GM19025 (cell line): Measurements from ENCODE around the gene PGAP1.
A peak's percentile ranks its signal among the peaks of the same experiment; 100 is the strongest.

Experiments
- ATAC-seq: cut with Tn5 transposase; IDR thresholded peaks from one replicate; pipeline ENCODE4 v1.9.1; 2021; ENCODE audit warnings: mild to moderate bottlenecking, low read depth, moderate library complexity; ENCODE audit not compliant: unreplicated experiment

Gene PGAP1

GRCh38 chr2:196926562-196927375 is at the start of gene PGAP1:
TSS of gene PGAP1 (minus strand) at chr2:196926707. CDS start at chr2:196926616, 91 bp downstream.
- peak; percentile 92 for ATAC-seq

- ATAC-seq = no peak
Observed at GRCh38 chr2:196974970-196975369, 48.5 kb upstream of the PGAP1 start.

- no peak for ATAC-seq
Observed at GRCh38 chr2:196971574-196972279, 45.2 kb upstream of the PGAP1 start.

GRCh38 chr2:196970099-196970498 is 43.6 kb upstream of the PGAP1 start:
- no peak for ATAC-seq

- no peak for ATAC-seq
Observed at GRCh38 chr2:196968516-196968915, 42.0 kb upstream of the PGAP1 start.

DNA sequence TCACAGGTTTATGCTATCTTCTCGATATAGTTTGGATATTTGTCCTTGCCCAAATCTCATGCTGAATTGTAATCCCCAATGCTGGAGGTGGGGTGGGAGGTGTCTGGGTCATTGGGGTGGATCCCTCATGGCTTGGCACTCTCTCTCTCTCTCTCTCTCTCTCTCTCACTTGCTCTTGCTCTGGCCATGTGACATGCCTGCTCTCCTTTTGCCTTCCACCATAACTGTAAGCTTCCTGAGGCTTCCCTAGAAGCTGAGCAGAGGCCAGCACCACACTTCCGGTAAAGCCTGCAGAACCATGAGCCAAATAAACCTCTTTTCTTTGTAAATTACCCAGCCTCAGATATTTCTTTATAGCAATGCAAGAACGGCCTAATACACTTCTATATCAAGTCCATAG is 41.3 kb upstream of the PGAP1 start:
- ATAC-seq = no peak

DNA sequence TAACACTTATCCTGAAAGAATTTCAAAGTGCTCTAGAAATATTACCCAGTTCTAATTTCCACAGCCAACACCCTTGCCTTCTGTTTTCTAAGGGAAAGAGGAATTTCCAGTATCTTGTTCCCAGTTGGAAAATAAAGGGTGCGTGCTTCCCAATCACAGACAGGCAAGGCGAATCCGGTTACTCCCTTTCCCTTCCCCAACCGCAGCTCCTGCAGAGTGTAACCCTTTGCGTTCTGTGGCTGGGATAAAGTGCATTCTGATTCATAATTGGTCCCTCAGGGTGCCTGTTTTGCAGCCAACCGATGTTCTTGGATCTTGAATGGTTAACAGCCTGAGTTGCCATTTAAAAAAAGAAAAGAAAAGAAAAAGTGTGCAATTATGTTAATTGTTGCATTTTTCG is 40.6 kb upstream of the PGAP1 start:
- no peak for ATAC-seq

DNA sequence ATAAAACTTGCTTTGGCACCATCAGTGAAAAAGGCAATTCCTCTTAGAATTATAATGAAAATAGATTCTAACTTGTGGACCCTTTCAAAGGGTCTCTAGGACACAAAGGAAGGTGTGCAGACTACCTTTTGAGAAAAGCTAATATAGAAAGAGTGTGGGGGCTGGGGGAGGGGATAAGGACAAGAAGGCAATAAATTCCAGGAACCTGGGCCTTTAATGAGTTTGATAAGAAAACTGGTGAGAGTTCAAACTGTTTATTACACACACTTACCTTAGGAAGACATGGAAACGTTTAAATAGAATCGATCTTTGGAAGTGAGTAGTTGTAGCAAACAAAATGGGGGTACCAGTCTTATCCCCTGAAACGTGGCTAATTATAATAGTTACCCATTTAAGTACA is 39.6 kb upstream of the PGAP1 start:
- no peak for ATAC-seq

GRCh38 chr2:196965651-196966050 is 39.1 kb upstream of the PGAP1 start:
- ATAC-seq = no peak

DNA sequence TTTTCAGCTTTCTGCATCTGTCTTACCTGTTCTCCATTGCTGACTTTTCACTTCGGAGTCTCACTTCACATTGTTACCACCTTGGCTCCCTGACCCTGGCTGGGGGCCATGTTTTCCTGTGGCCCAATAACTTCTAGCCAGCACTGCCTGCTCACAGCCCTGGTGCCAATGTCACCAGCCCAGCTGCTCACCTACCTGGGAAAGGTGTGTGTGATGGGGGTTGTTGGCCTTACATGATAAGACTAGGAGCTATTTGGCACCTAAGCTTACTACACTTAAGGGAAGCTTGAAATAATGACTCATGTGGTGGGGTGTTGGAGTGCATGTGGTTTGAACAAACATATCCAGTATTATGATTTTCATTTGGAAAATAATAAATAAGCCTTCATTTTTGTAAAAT is 37.5 kb upstream of the PGAP1 start:
- ATAC-seq = no peak

DNA sequence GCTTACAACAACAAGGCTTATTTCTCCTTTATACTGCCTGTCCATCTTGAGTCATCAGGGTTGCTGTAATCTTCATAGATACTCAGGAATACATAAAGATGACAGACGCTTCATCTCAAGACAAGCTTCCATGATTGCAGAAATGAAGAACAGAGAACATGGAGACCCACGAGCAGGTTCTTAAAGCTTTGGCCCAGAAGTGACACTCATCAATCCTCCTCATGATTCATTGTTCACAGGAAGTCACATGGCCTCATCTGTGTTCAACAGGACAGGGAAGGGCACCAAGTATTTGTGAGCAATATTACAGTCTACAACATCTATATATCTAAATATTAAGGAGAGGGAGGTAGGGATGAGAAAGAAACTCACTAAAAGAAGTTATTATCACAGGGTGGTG is 36.5 kb upstream of the PGAP1 start:
- ATAC-seq = no peak

DNA sequence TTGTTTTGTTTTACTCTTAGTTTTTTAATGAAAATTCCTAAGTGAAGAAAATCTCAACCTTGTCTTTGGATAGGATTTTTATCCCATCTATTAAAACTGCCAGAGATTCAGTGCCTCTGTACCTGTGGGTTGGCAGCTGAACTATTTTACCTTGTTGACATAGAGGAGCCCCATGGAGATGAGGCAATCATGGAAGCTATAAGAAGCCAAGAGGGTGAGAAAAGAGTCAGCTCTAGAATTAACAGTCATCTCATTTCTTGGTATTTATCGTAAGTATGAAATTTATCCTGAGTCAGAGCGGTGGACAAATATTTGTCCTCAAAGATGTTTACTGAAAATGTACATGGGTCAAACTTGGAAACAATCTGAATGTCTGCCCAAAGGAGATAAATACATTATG is 35.8 kb upstream of the PGAP1 start:
- no peak for ATAC-seq

DNA sequence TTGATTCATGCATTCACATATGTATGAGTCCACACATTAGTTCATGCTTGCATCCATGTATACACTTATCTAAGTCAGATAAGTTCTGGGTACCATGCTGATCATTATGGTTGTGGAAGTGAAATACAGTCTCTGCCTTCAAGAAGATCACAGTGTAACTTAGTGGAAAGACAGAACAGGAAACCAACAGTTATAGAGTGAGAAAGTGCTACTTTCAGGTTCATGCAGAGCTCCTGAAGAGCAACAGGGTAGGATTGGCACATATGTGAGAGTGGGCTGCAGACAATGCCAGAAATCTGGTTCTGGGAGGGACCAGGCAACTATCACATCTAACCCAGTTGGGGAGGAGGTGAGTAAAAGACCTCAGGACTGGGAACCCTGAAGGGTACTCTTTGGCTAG is 35.4 kb upstream of the PGAP1 start:
- peak; percentile 86 for ATAC-seq

- no peak for ATAC-seq
Observed at GRCh38 chr2:196959734-196960338, 33.3 kb upstream of the PGAP1 start.

- ATAC-seq = no peak
Observed at GRCh38 chr2:196959281-196959680, 32.8 kb upstream of the PGAP1 start.

GRCh38 chr2:196957881-196958525 is 31.5 kb upstream of the PGAP1 start:
- no peak for ATAC-seq

- no peak for ATAC-seq
Observed at GRCh38 chr2:196957442-196957841, 30.9 kb upstream of the PGAP1 start.

DNA sequence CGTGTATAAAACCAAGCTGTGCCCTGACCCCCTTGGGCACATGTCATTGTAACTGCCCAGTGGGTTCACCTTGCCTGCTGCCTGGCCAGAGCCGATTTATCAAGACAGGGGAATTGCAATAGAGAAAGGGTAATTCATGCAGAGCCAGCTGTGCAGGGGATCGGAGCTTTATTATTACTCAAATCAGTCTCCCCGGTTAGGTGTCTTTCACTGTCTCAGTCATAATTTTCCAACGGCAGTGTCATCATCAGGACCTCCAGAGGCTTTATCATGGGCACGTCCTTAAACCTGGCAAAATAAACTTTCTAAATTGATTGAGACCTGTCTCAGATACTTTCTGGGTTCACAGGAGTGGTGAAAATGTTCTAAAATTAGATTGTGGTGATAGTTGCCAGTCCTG is 29.6 kb upstream of the PGAP1 start:
- ATAC-seq = no peak

DNA sequence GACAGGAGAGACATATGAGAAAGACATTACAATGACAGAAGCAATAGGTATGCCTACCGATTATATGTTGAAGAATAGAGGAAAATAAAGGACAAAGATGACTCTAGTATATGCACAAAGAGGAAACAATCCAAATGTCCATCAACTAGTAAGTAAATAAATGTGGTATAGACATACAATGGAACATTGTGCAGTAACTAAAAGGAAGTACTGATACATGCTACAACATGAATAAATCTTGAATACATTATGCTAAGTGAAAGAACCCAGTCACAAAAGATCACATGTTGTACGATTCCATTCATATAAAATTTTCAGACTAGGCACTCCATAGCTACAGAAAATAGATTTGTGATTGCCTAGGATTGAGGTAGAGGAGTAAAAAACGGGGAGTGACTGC is 28.5 kb upstream of the PGAP1 start:
- ATAC-seq = no peak

DNA sequence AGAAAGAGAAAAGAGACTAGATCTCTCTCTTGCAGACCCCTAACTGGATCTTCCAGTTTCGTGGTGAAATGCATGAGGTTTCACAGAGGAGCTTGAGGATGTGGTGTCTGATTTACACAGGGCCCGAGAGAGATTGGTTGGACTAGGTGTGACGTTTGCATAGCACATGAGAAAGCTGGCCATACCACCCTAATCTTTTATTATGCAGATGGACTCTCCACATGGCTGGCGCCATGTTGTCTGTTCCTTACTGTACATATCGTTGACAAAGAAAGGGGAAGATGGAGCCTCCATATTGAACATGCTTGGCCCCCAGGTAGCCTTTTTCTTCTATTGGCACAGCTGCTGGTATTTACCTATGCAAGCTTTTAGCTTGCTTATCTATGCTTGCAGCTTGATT is 27.5 kb upstream of the PGAP1 start:
- ATAC-seq = no peak

DNA sequence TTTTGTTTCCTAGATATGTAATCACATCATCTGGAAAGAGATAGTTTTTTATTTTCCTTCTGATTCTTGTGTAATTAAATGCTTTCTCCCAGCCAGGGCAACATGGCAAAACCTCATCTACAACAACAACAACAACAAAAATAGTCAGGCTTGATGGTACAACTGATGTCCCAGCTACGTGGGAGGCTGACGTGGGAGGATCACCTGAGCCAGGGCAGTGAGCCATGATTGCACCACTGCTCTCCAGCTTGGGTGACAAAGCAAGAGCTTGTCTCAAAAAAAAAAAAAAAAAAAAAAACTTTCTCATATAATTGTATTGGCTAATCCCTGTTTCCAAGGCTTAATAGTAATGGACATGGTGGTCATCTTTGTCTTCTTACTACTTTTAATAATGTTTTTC is 26.4 kb upstream of the PGAP1 start:
- ATAC-seq = no peak
